K562 (cell line): ENCODE measurements around the gene AMMECR1.

Experiments used
- ATF4 ChIP-seq: fragments of 450-650 bp; formaldehyde crosslinking; IDR thresholded peaks from 2 replicates; pipeline ENCODE4 v1.4.0; 2022; ENCODE audit warnings: mild to moderate bottlenecking, moderate library complexity
- HCFC1 ChIP-seq: IDR thresholded peaks from 2 replicates; pipeline ENCODE4 v1.6.1; 2012; ENCODE audit warnings: low read depth, low read length, improper control_type of control experiment
- RAD21 ChIP-seq, 2 experiments: fragments of 250-450 bp in 1 of 2; fragments of 450-650 bp in 1 of 2; sonication (Bioruptor Pico) in 1 of 2; formaldehyde crosslinking in 1 of 2; IDR thresholded peaks in 1 of 2; conservative IDR thresholded peaks in 1 of 2; 2 replicates each; pipeline versions ENCODE4 v1.4.0 to v1.8.0; 2020 to 2022; ENCODE audit warnings: mild to moderate bottlenecking in 2 of 2, moderate library complexity in 1 of 2
- TF ChIP-seq, protein P1 (sequence below), 3 experiments: IDR thresholded peaks in 2 of 3; conservative IDR thresholded peaks in 1 of 3; 2 replicates each; pipeline ENCODE4 v1.5.1; 2011 to 2012; ENCODE audit warnings: low read length in 3 of 3, mild to moderate bottlenecking in 3 of 3, control low read depth in 2 of 3, improper control_type of control experiment in 1 of 3, inconsistent platforms in 1 of 3, low read depth in 1 of 3, mixed read lengths in 1 of 3, moderate library complexity in 1 of 3; ENCODE audit not compliant: insufficient read depth in 2 of 3

DNA sequence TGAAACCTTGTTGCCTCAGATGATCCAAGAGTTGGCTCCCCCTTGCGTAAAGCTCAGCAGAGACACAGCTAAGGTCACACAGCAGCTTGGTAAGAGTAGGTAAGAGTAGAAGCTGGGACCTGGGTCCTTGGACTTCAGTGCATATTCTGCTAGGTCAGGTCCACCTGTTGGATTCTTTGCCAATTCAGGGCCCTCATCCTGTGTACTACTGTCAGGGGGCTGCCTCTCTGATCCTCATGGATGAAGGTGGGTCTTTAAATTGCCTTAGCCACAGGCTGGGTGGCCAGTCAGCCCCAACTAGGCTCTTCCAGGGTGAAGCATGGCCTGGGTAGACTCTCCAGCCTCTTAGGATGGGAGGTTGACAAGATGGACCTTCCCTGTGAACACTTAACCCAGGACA lies 155.8 kb downstream of the AMMECR1 start:
- TF ChIP-seq, protein P1, sequence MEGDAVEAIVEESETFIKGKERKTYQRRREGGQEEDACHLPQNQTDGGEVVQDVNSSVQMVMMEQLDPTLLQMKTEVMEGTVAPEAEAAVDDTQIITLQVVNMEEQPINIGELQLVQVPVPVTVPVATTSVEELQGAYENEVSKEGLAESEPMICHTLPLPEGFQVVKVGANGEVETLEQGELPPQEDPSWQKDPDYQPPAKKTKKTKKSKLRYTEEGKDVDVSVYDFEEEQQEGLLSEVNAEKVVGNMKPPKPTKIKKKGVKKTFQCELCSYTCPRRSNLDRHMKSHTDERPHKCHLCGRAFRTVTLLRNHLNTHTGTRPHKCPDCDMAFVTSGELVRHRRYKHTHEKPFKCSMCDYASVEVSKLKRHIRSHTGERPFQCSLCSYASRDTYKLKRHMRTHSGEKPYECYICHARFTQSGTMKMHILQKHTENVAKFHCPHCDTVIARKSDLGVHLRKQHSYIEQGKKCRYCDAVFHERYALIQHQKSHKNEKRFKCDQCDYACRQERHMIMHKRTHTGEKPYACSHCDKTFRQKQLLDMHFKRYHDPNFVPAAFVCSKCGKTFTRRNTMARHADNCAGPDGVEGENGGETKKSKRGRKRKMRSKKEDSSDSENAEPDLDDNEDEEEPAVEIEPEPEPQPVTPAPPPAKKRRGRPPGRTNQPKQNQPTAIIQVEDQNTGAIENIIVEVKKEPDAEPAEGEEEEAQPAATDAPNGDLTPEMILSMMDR (IDR thresholded peaks at IDR 0.05 in 2 of 3, conservative IDR thresholded peaks at IDR 0.05 in 1 of 3; ENCODE audit: insufficient read depth in 2 of 3, low read depth in 1 of 3, low read length in 3 of 3) = no peak
- TF ChIP-seq ATF4 (no peak), RAD21 (CRISPR knock-in tag; conservative IDR thresholded peaks at IDR 0.05 in 1 of 2, IDR thresholded peaks at IDR 0.05 in 1 of 2) (no peak), HCFC1 (no peak)
